ENCODE measurements around the gene SMG6. TPM values are rescaled to one million over a fixed set of nuclear protein-coding genes. Genes with fewer than 3 reads are reported as not detected.
"Not testable (repeated sequence)": the region's sequence is repeated elsewhere in the genome, so short reads cannot be mapped to it uniquely, and the experiment has no call there.

The SMG6 gene
- total RNA-seq, 6 experiments from 2014 or later, result 7.4 to 10.4 (median 8.9) TPM

DNA sequence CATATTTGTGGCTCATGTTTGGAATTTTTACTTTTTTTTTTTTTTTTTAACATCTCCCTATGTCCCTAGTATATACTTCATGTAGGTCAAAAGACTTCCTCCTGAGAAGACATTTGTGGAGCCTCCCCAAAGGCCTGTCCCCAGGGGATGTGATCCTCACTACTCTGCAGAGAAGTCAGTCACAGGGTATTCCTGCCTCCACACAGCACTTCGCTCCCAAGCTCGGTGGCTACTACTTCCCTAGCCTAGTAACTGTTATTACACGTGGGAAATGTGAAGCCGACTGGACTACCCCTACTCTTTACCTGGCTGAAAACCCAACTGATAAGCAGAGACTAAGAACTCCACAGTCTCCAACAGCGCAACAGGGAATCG is 131.9 kb downstream of the SMG6 start:
- Histone ChIP-seq H3K4me3 (no peak overlapping the region), H3K27ac (peak overlapping the region; percentile 39 to 75 (median 75)), H3K27me3 (no peaks in the 10 kb centered on the region), H3K4me1 (peaks cover 0 to 53% (median 23%) of the 10 kb centered on the region in 4 donors), H3K9me3 (no peaks in the 10 kb centered on the region), H3K36me3 (peaks cover 0 to 3% (median 2%) of the 10 kb centered on the region in 4 donors)
- ATAC-seq (peak in 3 of 4 donors; percentile 2 to 9 (median 3)), DNase-seq (no peak)
- TF ChIP-seq POLR2A (IDR thresholded peaks at IDR 0.05), result no peak
- TF ChIP-seq, protein P1, sequence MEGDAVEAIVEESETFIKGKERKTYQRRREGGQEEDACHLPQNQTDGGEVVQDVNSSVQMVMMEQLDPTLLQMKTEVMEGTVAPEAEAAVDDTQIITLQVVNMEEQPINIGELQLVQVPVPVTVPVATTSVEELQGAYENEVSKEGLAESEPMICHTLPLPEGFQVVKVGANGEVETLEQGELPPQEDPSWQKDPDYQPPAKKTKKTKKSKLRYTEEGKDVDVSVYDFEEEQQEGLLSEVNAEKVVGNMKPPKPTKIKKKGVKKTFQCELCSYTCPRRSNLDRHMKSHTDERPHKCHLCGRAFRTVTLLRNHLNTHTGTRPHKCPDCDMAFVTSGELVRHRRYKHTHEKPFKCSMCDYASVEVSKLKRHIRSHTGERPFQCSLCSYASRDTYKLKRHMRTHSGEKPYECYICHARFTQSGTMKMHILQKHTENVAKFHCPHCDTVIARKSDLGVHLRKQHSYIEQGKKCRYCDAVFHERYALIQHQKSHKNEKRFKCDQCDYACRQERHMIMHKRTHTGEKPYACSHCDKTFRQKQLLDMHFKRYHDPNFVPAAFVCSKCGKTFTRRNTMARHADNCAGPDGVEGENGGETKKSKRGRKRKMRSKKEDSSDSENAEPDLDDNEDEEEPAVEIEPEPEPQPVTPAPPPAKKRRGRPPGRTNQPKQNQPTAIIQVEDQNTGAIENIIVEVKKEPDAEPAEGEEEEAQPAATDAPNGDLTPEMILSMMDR (IDR thresholded peaks at IDR 0.05), result no peak
- intact Hi-C loops (cut with DNase I), result no loop called here
- whole genome bisulfite sequencing (ENCODE audit: insufficient coverage, low coverage, low lambda C conversion rate, missing lambda C conversion rate), result 36% methylated on average over 6 of the region's 6 CpGs

DNA sequence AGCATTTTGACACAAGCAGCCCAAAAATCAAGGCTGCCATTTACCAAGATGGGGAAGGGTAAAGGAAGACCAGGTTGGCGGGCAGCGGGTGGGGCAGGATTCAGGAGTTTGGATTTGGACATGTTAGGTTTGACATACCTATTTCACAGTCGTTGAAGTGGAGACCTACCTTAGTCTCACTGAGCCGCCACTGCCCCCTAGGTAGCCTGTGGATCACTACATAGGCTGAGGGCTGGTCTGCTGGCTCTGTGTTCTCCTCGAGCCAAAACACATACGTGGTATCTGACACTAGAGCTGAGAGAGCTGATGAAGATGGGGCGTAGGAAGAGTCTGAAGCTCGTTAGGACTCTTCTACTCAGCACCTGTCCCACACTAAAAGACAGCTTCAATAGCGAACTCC is 133.6 kb downstream of the SMG6 start:
- intact Hi-C loops (cut with DNase I), result no loop called here

DNA sequence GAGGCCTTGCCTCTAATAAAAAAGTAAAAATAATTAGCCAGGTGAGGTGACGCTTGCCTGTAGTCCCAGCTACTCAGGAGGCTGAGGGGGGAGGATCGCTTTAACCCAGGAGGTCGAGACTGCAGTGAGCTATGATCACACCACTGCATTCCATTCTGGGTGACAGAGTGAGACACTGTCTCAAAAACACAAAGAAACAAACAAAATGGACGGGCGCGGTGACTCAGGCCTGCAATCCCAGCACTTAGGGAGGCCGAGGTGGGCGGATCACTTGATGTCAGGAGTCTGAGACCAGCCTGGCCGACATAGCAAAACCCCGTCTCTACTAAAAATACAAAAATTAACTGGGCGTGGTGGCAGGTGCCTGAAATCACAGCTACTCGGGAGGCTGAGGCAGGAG is 137.9 kb downstream of the SMG6 start:
- H3K27me3 ChIP-seq; DNase-seq; intact Hi-C loops (cut with DNase I); H3K4me3 ChIP-seq; H3K9me3 ChIP-seq; H3K27ac ChIP-seq; ATAC-seq; H3K4me1 ChIP-seq; H3K36me3 ChIP-seq: not testable (repeated sequence)
- WGBS (ENCODE audit: insufficient coverage, low coverage, low lambda C conversion rate, missing lambda C conversion rate), result 92% methylated on average over 11 of the region's 12 CpGs

More for the DNA sequence above, 133.6 kb downstream of the SMG6 start:
- 75% methylated on average over 4 of the region's 9 CpGs for WGBS (ENCODE audit: insufficient coverage, low coverage, low lambda C conversion rate, missing lambda C conversion rate)
- no peak overlapping the region for H3K4me3 ChIP-seq
- ATAC-seq (no peak), DNase-seq (no peak)
- peaks cover 0 to 3% (median 2%) of the 10 kb centered on the region in 4 donors for H3K36me3 ChIP-seq
- peaks cover 0 to 38% (median 17%) of the 10 kb centered on the region in 4 donors for H3K4me1 ChIP-seq
- TF ChIP-seq POLR2A (IDR thresholded peaks at IDR 0.05), result no peak
- TF ChIP-seq, protein P1 (IDR thresholded peaks at IDR 0.05), result no peak
- H3K27me3 ChIP-seq, result no peaks in the 10 kb centered on the region
- no peak overlapping the region for H3K27ac ChIP-seq
- H3K9me3 ChIP-seq, result no peaks in the 10 kb centered on the region

DNA sequence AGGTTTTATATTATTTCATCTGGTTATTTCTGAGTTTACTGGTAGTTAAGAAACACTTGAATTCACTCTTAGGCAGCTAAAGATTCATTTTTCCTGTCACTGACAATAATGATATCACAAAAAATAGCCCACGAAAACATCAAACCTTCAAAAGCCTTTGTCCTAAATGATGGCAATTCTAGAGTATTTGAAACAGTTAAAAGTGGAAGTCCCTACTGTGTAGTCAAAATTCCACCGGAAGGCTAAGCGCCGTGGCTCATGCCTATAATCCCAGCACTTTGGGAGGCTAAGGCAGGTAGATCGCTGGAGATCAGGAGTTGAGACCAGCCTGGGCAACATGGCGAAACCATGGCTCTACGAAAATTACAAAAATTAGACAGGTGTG is 145.2 kb downstream of the SMG6 start:
- Histone ChIP-seq H3K27ac (no peak overlapping the region), H3K4me1 (peaks cover 0 to 17% (median 3%) of the 10 kb centered on the region in 4 donors), H3K9me3 (no peaks in the 10 kb centered on the region), H3K27me3 (no peaks in the 10 kb centered on the region), H3K36me3 (peaks cover 0 to 4% (median 0%) of the 10 kb centered on the region in 4 donors), H3K4me3 (no peak overlapping the region)
- TF ChIP-seq POLR2A (IDR thresholded peaks at IDR 0.05), result no peak
- TF ChIP-seq, protein P1 (IDR thresholded peaks at IDR 0.05), result no peak
- ATAC-seq (peak in 1 of 4 donors; percentile 17), DNase-seq (no peak)
- WGBS (ENCODE audit: insufficient coverage, low coverage, low lambda C conversion rate, missing lambda C conversion rate), result 93% methylated on average over 6 of the region's 7 CpGs
- intact Hi-C loops (cut with DNase I), result no loop called here

DNA sequence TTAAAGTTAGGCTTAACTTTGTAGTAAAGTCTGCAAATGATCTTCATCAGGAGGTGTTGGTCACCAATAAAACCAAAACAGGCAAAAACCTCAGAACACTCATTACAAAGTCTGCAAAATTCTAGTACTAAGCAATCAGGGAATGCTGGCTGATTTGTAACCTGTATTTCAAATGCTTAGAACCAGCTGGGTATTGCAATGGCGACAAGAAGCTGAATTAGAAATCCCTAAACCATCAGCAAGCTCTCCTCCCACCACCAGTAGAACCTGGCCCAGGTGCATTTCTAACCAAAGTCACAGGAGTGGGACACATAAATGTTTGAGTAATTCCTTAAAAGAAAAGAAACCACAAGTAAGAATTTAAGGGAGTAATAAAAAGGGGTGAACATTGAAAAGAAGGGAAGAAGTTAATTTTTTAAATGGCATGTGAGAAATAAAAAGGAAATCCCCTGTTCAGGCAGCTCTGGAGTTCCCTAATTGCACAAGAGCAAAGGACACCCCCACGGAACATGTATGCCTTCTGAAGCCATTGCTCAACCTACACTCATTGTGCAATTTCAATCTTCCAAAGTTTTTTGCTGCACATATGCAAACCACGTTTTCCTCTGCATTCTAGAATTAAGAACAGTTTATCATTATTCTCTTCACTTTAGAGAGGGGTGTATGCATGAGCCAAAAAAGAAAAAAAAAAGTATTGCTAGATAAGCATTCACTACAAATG is 145.8 kb downstream of the SMG6 start:
- peak; percentile 76 to 92 (median 89) for ATAC-seq
- Histone ChIP-seq H3K4me3 (no peak overlapping the region), H3K36me3 (peaks cover 0 to 4% (median 0%) of the 10 kb centered on the region in 4 donors), H3K27me3 (no peaks in the 10 kb centered on the region), H3K4me1 (peaks cover 0 to 17% (median 3%) of the 10 kb centered on the region in 4 donors), H3K9me3 (no peaks in the 10 kb centered on the region), H3K27ac (no peak overlapping the region)
- no peak for DNase-seq
- TF ChIP-seq POLR2A (IDR thresholded peaks at IDR 0.05), result no peak
- TF ChIP-seq, protein P1 (IDR thresholded peaks at IDR 0.05), result no peak
- 13% methylated on average over 3 of the region's 3 CpGs for WGBS (ENCODE audit: insufficient coverage, low coverage, low lambda C conversion rate, missing lambda C conversion rate)
- intact Hi-C loops (cut with DNase I), result no loop called here
